ENCODE results near the gene C1orf21.

- TF ChIP-seq POLR2A (IDR thresholded peaks at IDR 0.05) (no peak), CTCF (IDR thresholded peaks at IDR 0.05) (no peak)
These were observed 35.3 kb upstream of the C1orf21 start for GRCh38 chr1:184351416-184351975.

Data from body of pancreas (tissue), 4 donors.